SJCRH30 (cell line): ENCODE measurements around the gene ATF5. TPM values are rescaled to one million over a fixed set of nuclear protein-coding genes. Genes with fewer than 3 reads are reported as not detected.

Source experiments
- DNase-seq, 2 experiments: peaks; one replicate each; pipeline ENCODE4 v3.0.0-alpha.2; 2015 to 2020
- H3K27ac ChIP-seq: fragments of 250-450 bp; sonication (Bioruptor Pico); 2 replicates; pipeline ENCODE4 v1.5.1; 2020; ENCODE audit warnings: mild to moderate bottlenecking, moderate library complexity
- H3K27me3 ChIP-seq: fragments of 250-450 bp; sonication (Bioruptor Pico); 2 replicates; pipeline ENCODE4 v1.5.1; 2020; ENCODE audit warnings: mild to moderate bottlenecking, moderate library complexity
- H3K36me3 ChIP-seq: fragments of 250-450 bp; sonication (Bioruptor Pico); 2 replicates; pipeline ENCODE4 v1.5.1; 2020; ENCODE audit warnings: mild to moderate bottlenecking, moderate library complexity
- H3K4me1 ChIP-seq: fragments of 250-450 bp; sonication (Bioruptor Pico); 2 replicates; pipeline ENCODE4 v1.5.1; 2020; ENCODE audit warnings: mild to moderate bottlenecking, moderate library complexity
- H3K4me3 ChIP-seq: fragments of 250-450 bp; sonication (Bioruptor Pico); 2 replicates; pipeline ENCODE4 v1.5.1; 2020; ENCODE audit warnings: mild to moderate bottlenecking, moderate library complexity
- H3K9me3 ChIP-seq: fragments of 250-450 bp; sonication (Bioruptor Pico); replicated peaks from 2 replicates; pipeline ENCODE4 v1.5.1; 2020; ENCODE audit warnings: mild to moderate bottlenecking, moderate library complexity
- total RNA-seq: library from RNA; depleted of rRNA; stranded (reverse); fragments of >200 nt; shearing (Covaris generic); gene quantifications from 2 replicates; pipeline ENCODE4 v1.2.3, GENCODE V29; 2014

The ATF5 gene
- total RNA-seq, 1 experiment from 2014 or later, result 8.9 TPM

GRCh38 chr19:49889687-49890348, 39.2 kb upstream of the ATF5 start:
- H3K4me3 ChIP-seq, result no peak overlapping the region
- H3K27ac ChIP-seq, result no peak overlapping the region
- H3K27me3 ChIP-seq, result no peaks in the 10 kb centered on the region
- H3K9me3 ChIP-seq, result no peaks in the 10 kb centered on the region
- no peaks in the 10 kb centered on the region; the same call in 1 of the 2 replicates for H3K36me3 ChIP-seq
- no peak for DNase-seq
- no peaks in the 10 kb centered on the region for H3K4me1 ChIP-seq

DNA sequence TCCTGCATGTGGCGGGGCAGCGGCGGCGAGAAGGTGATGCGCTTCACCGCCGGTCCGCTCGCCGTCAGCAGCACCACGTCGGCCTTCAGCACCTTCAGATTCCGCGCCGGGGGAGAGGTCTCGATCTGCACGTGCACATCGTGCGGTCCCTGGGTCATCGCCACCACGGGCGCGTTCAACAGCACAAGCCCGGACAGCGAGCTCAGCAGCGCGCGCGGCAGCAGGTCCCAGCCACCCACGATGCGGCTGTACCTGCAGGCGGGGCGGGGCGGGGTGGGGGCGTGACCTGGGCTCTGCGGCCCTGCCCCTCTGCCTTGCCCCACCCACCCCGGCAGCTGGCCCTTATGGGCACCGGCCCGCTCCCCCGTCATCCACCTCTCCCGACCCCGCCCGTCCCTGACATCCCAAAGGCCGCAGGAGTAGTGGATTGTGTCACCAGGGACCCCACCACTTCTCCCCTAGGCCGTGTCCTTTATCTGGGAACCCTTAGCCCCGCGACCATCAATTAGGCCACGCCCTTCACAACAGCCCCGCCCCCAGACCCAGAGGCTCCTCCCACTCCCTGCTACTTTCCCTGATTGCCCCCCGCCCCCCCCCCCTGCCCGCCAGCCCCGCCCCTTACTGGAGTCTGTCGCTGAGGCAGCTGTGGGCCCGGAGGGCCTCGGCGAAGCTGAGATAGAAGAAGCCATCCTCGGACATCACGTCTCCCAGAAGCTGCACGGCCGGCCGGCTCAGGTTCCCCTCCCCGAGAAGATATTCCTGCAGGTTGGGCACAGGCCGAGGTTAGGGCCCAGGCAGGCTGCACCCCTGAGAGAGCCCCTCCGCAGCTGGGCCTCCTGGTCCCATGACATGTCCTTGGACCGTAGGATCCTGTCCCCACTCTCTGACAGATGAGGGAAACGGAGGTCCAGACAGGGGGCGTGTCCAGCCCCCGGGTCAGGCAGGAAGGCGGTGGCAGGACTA, 38.4 kb upstream of the ATF5 start:
- Histone ChIP-seq H3K9me3 (no peaks in the 10 kb centered on the region), H3K27ac (no peak overlapping the region), H3K36me3 (no peaks in the 10 kb centered on the region), H3K27me3 (no peaks in the 10 kb centered on the region), H3K4me1 (no peaks in the 10 kb centered on the region), H3K4me3 (no peak overlapping the region)
- DNase-seq, result peak; percentile 37 to 43

DNA sequence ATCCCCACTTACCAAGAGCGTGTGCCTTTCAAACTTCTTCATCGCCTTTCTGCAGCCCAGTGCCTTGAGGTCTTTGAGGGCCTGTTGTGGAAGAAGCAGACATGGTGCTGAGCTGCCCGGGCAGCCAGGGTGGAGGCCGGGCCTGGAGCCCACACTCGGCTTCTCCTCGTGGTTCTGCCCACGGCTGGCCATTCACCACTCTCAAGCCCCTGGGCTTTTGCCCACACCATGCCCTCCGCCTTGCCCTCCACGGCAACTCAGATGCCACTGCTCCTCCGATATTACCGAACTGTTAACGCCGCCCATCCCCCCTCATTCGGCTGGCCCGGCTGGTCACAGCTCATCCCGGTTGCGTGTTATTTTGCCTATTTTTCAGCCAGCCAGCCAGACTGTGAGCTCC, 37.6 kb upstream of the ATF5 start:
- DNase-seq, result no peak
- H3K27ac ChIP-seq, result no peak overlapping the region
- no peak overlapping the region for H3K4me3 ChIP-seq
- no peaks in the 10 kb centered on the region for H3K9me3 ChIP-seq
- no peaks in the 10 kb centered on the region for H3K4me1 ChIP-seq
- no peaks in the 10 kb centered on the region for H3K36me3 ChIP-seq
- no peaks in the 10 kb centered on the region for H3K27me3 ChIP-seq

GRCh38 chr19:49892716-49893115, 36.3 kb upstream of the ATF5 start:
- H3K27ac ChIP-seq, result no peak overlapping the region
- DNase-seq, result no peak
- H3K36me3 ChIP-seq, result no peaks in the 10 kb centered on the region
- peaks cover 3% of the 10 kb centered on the region; the same call in 1 of the 2 replicates for H3K27me3 ChIP-seq
- no peaks in the 10 kb centered on the region for H3K9me3 ChIP-seq
- no peaks in the 10 kb centered on the region for H3K4me1 ChIP-seq
- no peak overlapping the region for H3K4me3 ChIP-seq

- Histone ChIP-seq H3K9me3 (no peaks in the 10 kb centered on the region), H3K4me1 (no peaks in the 10 kb centered on the region), H3K36me3 (no peaks in the 10 kb centered on the region), H3K27ac (no peak overlapping the region), H3K27me3 (peaks cover 3% of the 10 kb centered on the region; the same call in 1 of the 2 replicates), H3K4me3 (no peak overlapping the region)
- DNase-seq, result no peak
Observed at GRCh38 chr19:49894011-49894664, 34.9 kb upstream of the ATF5 start.

GRCh38 chr19:49894879-49895565, 34.0 kb upstream of the ATF5 start:
- peaks cover 3% of the 10 kb centered on the region; the same call in 1 of the 2 replicates for H3K27me3 ChIP-seq
- no peaks in the 10 kb centered on the region for H3K9me3 ChIP-seq
- no peaks in the 10 kb centered on the region for H3K36me3 ChIP-seq
- H3K4me1 ChIP-seq, result no peaks in the 10 kb centered on the region
- no peak overlapping the region for H3K27ac ChIP-seq
- no peak for DNase-seq
- H3K4me3 ChIP-seq, result no peak overlapping the region

- Histone ChIP-seq H3K9me3 (no peaks in the 10 kb centered on the region), H3K36me3 (no peaks in the 10 kb centered on the region), H3K4me1 (no peaks in the 10 kb centered on the region), H3K27ac (no peak overlapping the region), H3K4me3 (no peak overlapping the region), H3K27me3 (peaks cover 3% of the 10 kb centered on the region; the same call in 1 of the 2 replicates)
- DNase-seq, result no peak
Observed at GRCh38 chr19:49895566-49896297, 33.3 kb upstream of the ATF5 start.

DNA sequence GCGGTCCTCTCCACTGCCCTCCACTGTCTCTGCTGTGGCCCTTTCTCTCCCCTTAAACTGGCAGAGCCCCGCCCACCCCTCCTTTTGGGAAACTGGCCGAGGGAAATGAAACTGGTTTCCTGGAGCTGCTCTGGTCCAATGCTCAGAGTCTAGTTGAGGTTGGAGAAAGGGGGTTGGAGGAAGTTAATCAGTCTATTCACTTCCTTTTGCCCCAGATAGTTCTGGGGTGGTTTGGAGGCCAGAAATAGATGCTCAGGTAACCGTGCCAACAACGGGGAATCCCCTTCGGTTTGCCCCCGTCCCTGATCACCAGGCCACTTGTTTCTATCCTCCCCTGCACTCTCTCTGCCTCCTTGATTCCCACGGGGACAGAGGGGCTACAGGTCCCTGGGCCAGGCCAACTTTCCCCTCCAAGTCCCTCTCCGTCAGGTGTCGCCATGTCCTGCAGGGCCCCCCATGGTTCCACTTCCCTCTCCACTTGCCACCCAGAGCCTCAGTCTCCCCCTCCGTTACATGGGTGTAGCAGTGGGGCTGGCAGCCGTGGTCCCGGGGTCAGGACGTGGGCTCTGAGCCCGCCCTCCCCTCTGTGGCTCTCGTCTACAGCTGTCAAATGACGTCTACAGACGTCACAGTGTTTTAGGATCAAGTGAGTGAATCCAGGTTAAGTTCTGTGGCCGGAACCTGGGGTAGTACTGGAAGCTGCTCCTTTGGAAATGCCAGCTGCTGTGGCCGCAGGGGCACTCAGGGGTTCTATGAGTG, 32.0 kb upstream of the ATF5 start, which contains the start of gene IL4I1:
TSS of gene IL4I1 (minus strand) at position 25 of the 759 bp plus-strand sequence. CDS start 727 bp downstream, outside the sequence.
- no peaks in the 10 kb centered on the region for H3K9me3 ChIP-seq
- no peak within 1 kb of the TSS for H3K27ac ChIP-seq
- H3K4me3 ChIP-seq, result no peak within 1 kb of the TSS
- H3K36me3 ChIP-seq, result no peaks in the 10 kb centered on the region
- DNase-seq, result peak in 1 of 2 experiments; percentile 54
- no peaks in the 10 kb centered on the region for H3K4me1 ChIP-seq
- peaks cover 3% of the 10 kb centered on the region; the same call in 1 of the 2 replicates for H3K27me3 ChIP-seq

DNA sequence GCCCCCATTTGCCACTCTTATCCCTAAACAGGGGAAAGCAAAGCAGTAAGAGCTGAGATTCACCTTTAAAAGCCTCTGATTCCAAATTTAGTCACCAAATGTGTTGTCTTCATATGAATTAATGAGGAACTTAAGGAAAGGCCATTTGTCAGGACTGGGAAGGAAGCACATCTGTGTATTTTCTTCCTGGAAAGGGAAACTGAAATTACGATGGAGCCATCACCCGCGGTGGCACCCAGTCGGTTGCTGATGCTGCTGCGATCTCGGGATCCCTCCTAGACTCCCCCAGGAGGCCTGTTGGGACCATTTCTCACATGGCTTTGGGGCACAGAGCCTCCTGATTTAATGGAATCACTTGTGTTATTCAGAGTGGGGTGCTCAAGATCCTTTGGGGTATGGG, 24.9 kb upstream of the ATF5 start:
- no peaks in the 10 kb centered on the region for H3K27me3 ChIP-seq
- H3K4me1 ChIP-seq, result no peaks in the 10 kb centered on the region
- peaks cover 20% of the 10 kb centered on the region for H3K36me3 ChIP-seq
- DNase-seq, result no peak
- no peak overlapping the region for H3K27ac ChIP-seq
- no peaks in the 10 kb centered on the region for H3K9me3 ChIP-seq
- H3K4me3 ChIP-seq, result no peak overlapping the region

DNA sequence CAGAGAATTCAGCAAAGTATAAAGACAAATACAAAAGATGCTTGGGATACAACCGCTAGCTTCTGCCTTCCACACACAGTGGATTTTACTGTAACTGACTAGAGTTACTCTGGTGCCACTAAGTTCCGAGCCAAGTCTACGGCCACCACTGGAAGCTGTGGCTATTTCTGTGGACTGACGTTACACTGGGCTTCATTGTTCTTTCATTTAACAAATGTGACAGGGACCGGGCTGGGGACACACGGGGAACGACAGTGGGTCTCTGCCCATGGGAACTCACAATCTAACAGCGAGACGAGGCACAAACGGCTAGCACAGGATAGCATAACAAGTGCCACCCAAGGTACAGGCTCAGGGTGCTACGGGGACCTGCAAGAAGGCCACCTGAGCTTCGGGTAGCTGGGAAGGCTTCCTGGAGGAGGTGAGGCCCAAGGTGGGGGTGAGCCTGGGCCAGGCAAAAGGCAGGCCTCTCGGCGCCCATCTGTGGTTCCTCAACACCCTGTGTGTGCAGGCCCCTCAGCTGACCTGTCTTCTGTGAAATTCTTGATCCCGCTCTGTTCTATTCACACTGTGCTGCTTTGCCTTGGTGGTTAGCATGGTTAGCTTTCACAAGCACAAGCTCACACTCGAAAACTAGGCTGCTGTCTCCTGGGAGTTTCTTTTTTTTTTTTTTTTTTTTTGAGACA, 22.0 kb upstream of the ATF5 start:
- DNase-seq, result no peak
- Histone ChIP-seq H3K27ac (no peak overlapping the region), H3K27me3 (no peaks in the 10 kb centered on the region), H3K4me3 (no peak overlapping the region), H3K36me3 (peaks cover 42% of the 10 kb centered on the region), H3K4me1 (no peaks in the 10 kb centered on the region), H3K9me3 (no peaks in the 10 kb centered on the region)

DNA sequence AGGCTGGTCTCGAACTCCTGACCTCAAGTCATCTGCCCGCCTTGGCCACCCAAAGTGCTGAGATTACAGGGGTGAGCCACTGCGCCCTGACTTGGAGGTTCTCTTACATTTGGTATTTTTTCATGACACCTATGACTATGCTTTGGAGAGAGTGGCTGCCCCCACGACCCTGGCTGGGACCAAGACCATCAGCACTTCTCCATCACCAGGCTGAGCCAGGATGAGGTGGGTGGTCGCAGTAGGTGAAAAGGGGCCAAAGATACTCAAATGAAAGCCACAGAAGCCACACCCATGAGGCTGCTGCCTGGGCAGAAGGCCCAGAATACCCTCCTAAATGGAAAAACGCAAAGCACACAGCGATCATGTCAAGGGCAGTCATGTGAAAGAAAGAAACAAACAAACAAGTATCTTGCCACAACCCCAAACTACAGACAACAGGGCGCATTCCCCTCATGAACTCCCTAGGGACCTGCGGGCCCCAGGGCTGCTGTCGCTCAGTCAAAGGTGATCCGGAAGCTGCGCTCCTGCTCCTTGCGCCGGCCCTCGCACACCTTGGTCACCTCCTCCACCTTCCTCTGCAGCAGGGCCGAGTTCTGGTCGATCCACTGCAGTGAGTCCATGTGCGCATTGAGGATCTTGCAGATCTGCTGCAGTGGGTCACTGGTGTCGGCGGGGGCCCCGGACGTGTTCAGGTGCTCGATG, 21.1 kb upstream of the ATF5 start:
- no peaks in the 10 kb centered on the region for H3K9me3 ChIP-seq
- H3K36me3 ChIP-seq, result peaks cover 48% of the 10 kb centered on the region
- no peaks in the 10 kb centered on the region for H3K27me3 ChIP-seq
- H3K27ac ChIP-seq, result no peak overlapping the region
- no peaks in the 10 kb centered on the region for H3K4me1 ChIP-seq
- H3K4me3 ChIP-seq, result no peak overlapping the region
- no peak for DNase-seq
